PFSK-1 (cell line): Measurements from ENCODE around the gene ZFPM1.

Source experiments
- POLR2AphosphoS5 ChIP-seq: IDR thresholded peaks from 2 replicates; pipeline ENCODE4 v1.6.1; 2012; ENCODE audit warnings: low read depth, mild to moderate bottlenecking, control low read depth, low read length, moderate library complexity
- SIN3A ChIP-seq: IDR thresholded peaks from 2 replicates; pipeline ENCODE4 v1.6.1; 2012; ENCODE audit warnings: mild to moderate bottlenecking, low read length, moderate library complexity, borderline replicate concordance; ENCODE audit not compliant: insufficient read depth
- TAF1 ChIP-seq: IDR thresholded peaks from 2 replicates; pipeline ENCODE4 v1.6.1; 2012; ENCODE audit warnings: low read length, control low read depth, borderline replicate concordance; ENCODE audit not compliant: insufficient read depth

GRCh38 chr16:88491001-88491559, 38.0 kb downstream of the ZFPM1 start:
- no peak for TF ChIP-seq SIN3A
- TF ChIP-seq TAF1, result no peak
- no peak for TF ChIP-seq POLR2AphosphoS5
